Uterus (tissue), 4 donors: ENCODE measurements around the gene SLC25A15. TPM values are rescaled to one million over a fixed set of nuclear protein-coding genes. Genes with fewer than 3 reads are reported as not detected.
A peak's percentile ranks its signal among the peaks of the same experiment; 100 is the strongest.
"Not testable (repeated sequence)": the region's sequence is repeated elsewhere in the genome, so short reads cannot be mapped to it uniquely, and the experiment has no call there.

Source experiments
- DNase-seq, 2 donors: peaks; one replicate each; pipeline ENCODE4 v3.0.0-alpha.2; 2019 to 2020
- H3K27ac ChIP-seq, 2 donors: fragments of 200-600 bp; sonication (generic); 1 replicate in 1 of 2; 2 replicates in 1 of 2; pipeline ENCODE4 v1.5.1; 2016 to 2018
- H3K27me3 ChIP-seq, 2 donors: fragments of 200-600 bp; sonication (generic); one replicate each; pipeline ENCODE4 v1.5.1; 2018 to 2019; ENCODE audit warnings: control low read depth in 1 of 2
- H3K36me3 ChIP-seq, 2 donors: fragments of 200-600 bp; sonication (generic); one replicate each; pipeline ENCODE4 v1.5.1; 2019; ENCODE audit warnings: control low read depth in 1 of 2
- H3K4me1 ChIP-seq, 2 donors: fragments of 200-600 bp; sonication (generic); one replicate each; pipeline ENCODE4 v1.5.1; 2018 to 2019; ENCODE audit warnings: control low read depth in 1 of 2
- H3K4me3 ChIP-seq, 2 donors: fragments of 200-600 bp; sonication (generic); 1 replicate in 1 of 2; 2 replicates in 1 of 2; pipeline ENCODE4 v1.5.1; 2018 to 2019; ENCODE audit warnings: mild to moderate bottlenecking in 1 of 2
- H3K9me3 ChIP-seq, 2 donors: fragments of 200-600 bp; sonication (generic); one replicate each; pipeline ENCODE4 v1.5.1; 2019; ENCODE audit warnings: control low read depth in 1 of 2
- CTCF ChIP-seq, 4 experiments: fragments of 200-600 bp in 2 of 4; fragments of 450-650 bp in 2 of 4; sonication (generic) in 2 of 4; IDR thresholded peaks; one replicate each; pipeline ENCODE4 v1.5.1; 2016 to 2019; ENCODE audit warnings: antibody characterized with exemption in 4 of 4, mild to moderate bottlenecking in 2 of 4, moderate library complexity in 1 of 4
- POLR2A ChIP-seq, 2 donors: fragments of 450-650 bp; IDR thresholded peaks; one replicate each; pipeline ENCODE4 v1.6.1; 2016; ENCODE audit warnings: antibody characterized with exemption in 2 of 2, mild to moderate bottlenecking in 1 of 2, moderate library complexity in 1 of 2
- intact Hi-C: fragments of 100-400 bp; cut with DNase I; formaldehyde crosslinking; loops from one replicate; pipeline ENCODE4 v1.15.1; 2023; ENCODE audit warnings: low total_unique reads
- total RNA-seq, 4 donors: library from RNA; depleted of rRNA in 3 of 4; stranded (reverse); fragments of >200 nt in 3 of 4; gene quantifications; one replicate each; pipeline versions ENCODE4 v1.1.0 to v1.2.4, GENCODE V29; 2014 to 2023
- donor health status: DM: yes; HTN: yes; CAD: no.

SLC25A15 gene
- total RNA-seq, 4 donors from 2014 or later = 1.5 to 25.4 (median 5.0) TPM; not detected in 1

DNA sequence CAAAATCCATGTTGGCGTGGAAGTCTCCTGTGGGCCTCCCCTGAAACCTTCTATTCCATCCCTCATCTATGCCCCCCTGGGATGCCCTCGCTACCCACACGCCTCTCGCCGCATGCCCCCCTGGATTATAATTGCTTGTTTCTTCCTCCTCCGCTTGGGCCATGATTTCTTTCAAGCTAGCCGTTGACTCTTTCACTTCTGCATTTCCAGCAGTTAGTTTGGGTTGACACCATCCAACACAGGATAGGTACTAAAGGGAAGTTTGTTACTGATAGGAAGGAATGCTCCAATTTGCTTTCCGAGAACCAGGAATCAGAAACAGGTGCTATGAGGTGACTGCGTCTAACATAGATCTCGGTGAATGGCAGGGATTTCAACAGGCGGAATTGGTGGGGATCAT is 7.7 kb upstream of the SLC25A15 start:
- Histone ChIP-seq H3K4me1 (no peaks in the 10 kb centered on the region), H3K36me3 (no peaks in the 10 kb centered on the region), H3K27me3 (no peaks in the 10 kb centered on the region), H3K27ac (no peak overlapping the region), H3K9me3 (no peaks in the 10 kb centered on the region), H3K4me3 (no peak overlapping the region)
- intact Hi-C loops = no loop called here
- TF ChIP-seq CTCF (IDR thresholded peaks at IDR 0.05) (no peak), POLR2A (IDR thresholded peaks at IDR 0.05) (no peak)
- no peak for DNase-seq

DNA sequence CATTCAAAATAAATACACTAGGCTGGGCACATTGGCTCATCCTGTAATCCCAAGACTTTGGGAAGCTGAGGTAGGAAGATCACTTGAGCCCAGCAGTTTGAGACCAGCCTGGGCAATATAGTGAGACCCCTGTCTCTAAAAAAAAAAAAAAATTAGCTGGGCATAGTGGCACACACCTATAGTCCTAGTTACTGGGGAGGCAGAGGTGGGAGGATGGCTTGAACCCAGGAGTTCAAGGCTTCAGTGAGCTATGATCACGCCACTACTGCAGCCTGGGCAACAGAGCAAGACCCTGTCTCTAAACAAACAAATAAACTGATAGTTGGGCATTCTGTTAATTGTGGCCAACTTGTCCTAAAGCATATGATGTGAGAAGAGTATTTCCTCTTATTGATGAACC is 6.4 kb upstream of the SLC25A15 start:
- DNase-seq, H3K27me3 ChIP-seq, H3K4me1 ChIP-seq, H3K27ac ChIP-seq, H3K9me3 ChIP-seq, H3K4me3 ChIP-seq, H3K36me3 ChIP-seq, intact Hi-C loops: not testable (repeated sequence)

- no peak for DNase-seq
- Histone ChIP-seq H3K4me1 (no peaks in the 10 kb centered on the region), H3K4me3 (no peak overlapping the region), H3K27ac (no peak overlapping the region), H3K36me3 (no peaks in the 10 kb centered on the region), H3K27me3 (no peaks in the 10 kb centered on the region), H3K9me3 (no peaks in the 10 kb centered on the region)
- no peak for TF ChIP-seq CTCF (IDR thresholded peaks at IDR 0.05)
- no peak for TF ChIP-seq POLR2A (IDR thresholded peaks at IDR 0.05)
- intact Hi-C loops = no loop called here
These were observed 4.9 kb upstream of the SLC25A15 start for GRCh38 chr13:40784540-40784939.

GRCh38 chr13:40786568-40786996 is 2.8 kb upstream of the SLC25A15 start:
- Histone ChIP-seq H3K4me1 (no peaks in the 10 kb centered on the region), H3K9me3 (no peaks in the 10 kb centered on the region), H3K36me3 (no peaks in the 10 kb centered on the region), H3K27me3 (no peaks in the 10 kb centered on the region), H3K4me3 (no peak overlapping the region), H3K27ac (no peak overlapping the region)
- intact Hi-C loops = no loop called here
- TF ChIP-seq POLR2A (IDR thresholded peaks at IDR 0.05) = no peak
- TF ChIP-seq CTCF (IDR thresholded peaks at IDR 0.05) = no peak
- DNase-seq = no peak

DNA sequence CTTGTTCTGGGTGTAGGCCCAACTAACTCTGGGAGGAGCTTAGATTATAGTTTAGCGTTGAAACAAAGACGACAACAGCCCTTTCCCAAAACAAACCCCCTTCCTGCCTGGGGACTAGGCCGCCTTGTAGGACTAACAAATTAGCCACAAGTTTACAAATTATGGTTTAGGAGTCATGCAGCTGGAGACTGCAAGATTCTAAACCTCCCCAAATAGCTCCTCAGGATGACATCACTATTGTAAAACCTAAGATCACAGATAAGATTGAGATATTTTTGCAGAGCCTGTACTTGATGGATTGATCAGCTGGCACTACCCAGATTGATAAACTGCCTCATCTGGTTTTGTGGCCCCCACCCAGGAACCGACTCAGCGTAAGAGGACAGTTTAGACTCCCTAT is 2.3 kb upstream of the SLC25A15 start:
- no peak overlapping the region for H3K4me3 ChIP-seq
- no peaks in the 10 kb centered on the region for H3K27me3 ChIP-seq
- H3K9me3 ChIP-seq = no peaks in the 10 kb centered on the region
- no peak overlapping the region for H3K27ac ChIP-seq
- intact Hi-C loops = no loop called here
- no peak for DNase-seq
- no peaks in the 10 kb centered on the region for H3K36me3 ChIP-seq
- TF ChIP-seq POLR2A (IDR thresholded peaks at IDR 0.05) (no peak), CTCF (IDR thresholded peaks at IDR 0.05) (no peak)
- no peaks in the 10 kb centered on the region for H3K4me1 ChIP-seq

DNA sequence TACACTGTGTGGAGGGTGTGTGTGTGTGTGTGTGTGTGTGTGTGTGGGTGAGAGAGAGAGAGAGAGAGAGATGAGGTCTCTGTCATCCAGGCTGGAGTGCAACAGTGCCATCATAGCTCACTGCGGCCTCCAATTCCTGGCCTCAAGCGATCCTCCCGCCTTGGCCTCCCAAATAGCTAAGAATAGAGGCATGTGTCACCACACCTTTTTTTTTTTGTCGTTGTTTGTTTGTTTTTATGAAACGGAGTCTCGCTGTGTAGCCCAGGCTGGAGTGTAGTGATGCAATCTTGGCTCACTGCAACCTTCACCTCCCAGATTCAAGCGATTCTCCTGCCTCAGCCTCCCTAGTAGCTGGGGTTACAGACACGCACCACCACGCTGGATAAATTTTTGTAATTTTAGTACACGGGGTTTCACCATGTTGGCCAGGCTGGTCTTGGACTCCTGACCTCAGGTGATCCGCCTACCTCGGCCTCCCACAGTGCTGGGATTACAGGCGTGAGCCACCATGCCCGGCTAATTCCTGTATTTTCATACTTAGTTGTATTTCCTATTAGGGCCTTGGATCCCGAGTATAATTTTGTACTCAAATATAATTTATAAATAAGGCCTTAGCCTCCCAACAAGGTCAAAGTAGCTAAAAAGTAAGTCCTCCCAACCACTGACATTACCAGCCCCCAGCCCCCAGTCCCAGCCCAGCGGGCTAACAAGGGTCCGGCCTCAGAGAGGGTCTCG is 704 bp upstream of the SLC25A15 start:
- DNase-seq, intact Hi-C loops, H3K4me1 ChIP-seq, H3K27me3 ChIP-seq, H3K36me3 ChIP-seq, H3K9me3 ChIP-seq: not testable (repeated sequence)
- Histone ChIP-seq H3K4me3 (peak overlapping the region; percentile 27 to 71), H3K27ac (peak overlapping the region; percentile 89 to 90)
